ENCODE results near the gene RADIL.

RADIL gene

GRCh38 chr7:4883033-4883371, 514 bp downstream of the RADIL start:
- DNase-seq (ENCODE audit: low read depth), result no peak

- no peak for DNase-seq (ENCODE audit: low read depth)
Measured at GRCh38 chr7:4882169-4883032, 1.1 kb downstream of the RADIL start.

- no peak for DNase-seq (ENCODE audit: low read depth)
Measured at GRCh38 chr7:4880218-4880617, 3.3 kb downstream of the RADIL start.

GRCh38 chr7:4879396-4880081, 4.0 kb downstream of the RADIL start:
- DNase-seq (ENCODE audit: low read depth), result no peak

GRCh38 chr7:4878336-4879335, 4.9 kb downstream of the RADIL start:
- no peak for DNase-seq (ENCODE audit: low read depth)

- DNase-seq (ENCODE audit: low read depth), result no peak
Measured at GRCh38 chr7:4876586-4876985, 6.9 kb downstream of the RADIL start.

GRCh38 chr7:4875391-4875790, 8.1 kb downstream of the RADIL start:
- DNase-seq (ENCODE audit: low read depth), result no peak

GRCh38 chr7:4873071-4873944, 10.2 kb downstream of the RADIL start:
- no peak for DNase-seq (ENCODE audit: low read depth)

- no peak for DNase-seq (ENCODE audit: low read depth)
Measured at GRCh38 chr7:4871930-4872675, 11.4 kb downstream of the RADIL start.

- DNase-seq (ENCODE audit: low read depth), result no peak
Measured at GRCh38 chr7:4871056-4871680, 12.3 kb downstream of the RADIL start.

- DNase-seq (ENCODE audit: low read depth), result no peak
Measured at GRCh38 chr7:4868493-4868892, 15.0 kb downstream of the RADIL start.

GRCh38 chr7:4866528-4867496, 16.7 kb downstream of the RADIL start:
- no peak for DNase-seq (ENCODE audit: low read depth)

GRCh38 chr7:4862156-4862555, 21.4 kb downstream of the RADIL start:
- DNase-seq (ENCODE audit: low read depth), result no peak

- DNase-seq (ENCODE audit: low read depth), result no peak
Measured at GRCh38 chr7:4861673-4862072, 21.8 kb downstream of the RADIL start, which contains the start of gene PAPOLB. Gene PAPOLB (minus strand): TSS chr7:4862030. CDS start chr7:4861810, 220 bp downstream.

- DNase-seq (ENCODE audit: low read depth), result no peak
Measured at GRCh38 chr7:4861227-4861626, 22.3 kb downstream of the RADIL start.

- no peak for DNase-seq (ENCODE audit: low read depth)
Measured at GRCh38 chr7:4857189-4857588, 26.3 kb downstream of the RADIL start.

GRCh38 chr7:4856336-4857057, 27.0 kb downstream of the RADIL start:
- DNase-seq (ENCODE audit: low read depth), result no peak

GRCh38 chr7:4854916-4855315, 28.6 kb downstream of the RADIL start:
- DNase-seq (ENCODE audit: low read depth), result no peak
